Measurements from ENCODE around the gene ZNF653.

The ZNF653 gene

GRCh38 chr19:11535792-11536595, 30.4 kb upstream of the ZNF653 start:
- peak; percentile 88 for TF ChIP-seq CTCF (IDR thresholded peaks at IDR 0.05; ENCODE audit: extremely low read depth, missing control alignments)
- peak; percentile 98 for DNase-seq (ENCODE audit: low spot score)

GRCh38 chr19:11534948-11535347, 29.3 kb upstream of the ZNF653 start:
- no peak for TF ChIP-seq CTCF (IDR thresholded peaks at IDR 0.05; ENCODE audit: extremely low read depth, missing control alignments)
- DNase-seq (ENCODE audit: low spot score) = no peak

- TF ChIP-seq CTCF (IDR thresholded peaks at IDR 0.05; ENCODE audit: extremely low read depth, missing control alignments) = no peak
Measured at GRCh38 chr19:11534538-11534937, 28.9 kb upstream of the ZNF653 start.

GRCh38 chr19:11530432-11530831, 24.8 kb upstream of the ZNF653 start:
- no peak for DNase-seq (ENCODE audit: low spot score)
- no peak for TF ChIP-seq CTCF (IDR thresholded peaks at IDR 0.05; ENCODE audit: extremely low read depth, missing control alignments)

More at GRCh38 chr19:11534538-11534937, 28.9 kb upstream of the ZNF653 start:
- DNase-seq (ENCODE audit: low spot score) = no peak

- TF ChIP-seq CTCF (IDR thresholded peaks at IDR 0.05; ENCODE audit: extremely low read depth, missing control alignments) = no peak
- DNase-seq (ENCODE audit: low spot score) = peak; percentile 97
Measured at GRCh38 chr19:11528551-11529341, 23.1 kb upstream of the ZNF653 start, which contains the start of gene ECSIT. ECSIT (minus strand) TSS chr19:11529134; CDS start chr19:11519170, 9,964 bp downstream.

- TF ChIP-seq CTCF (IDR thresholded peaks at IDR 0.05; ENCODE audit: extremely low read depth, missing control alignments) = no peak
- no peak for DNase-seq (ENCODE audit: low spot score)
Measured at GRCh38 chr19:11519138-11519537, 13.5 kb upstream of the ZNF653 start.

- no peak for TF ChIP-seq CTCF (IDR thresholded peaks at IDR 0.05; ENCODE audit: extremely low read depth, missing control alignments)
- no peak for DNase-seq (ENCODE audit: low spot score)
Measured at GRCh38 chr19:11513946-11514345, 8.3 kb upstream of the ZNF653 start.
